BLaER1 (cell line): Measurements from ENCODE around the gene FAR2.

ENCODE experiments used
- H3K27ac ChIP-seq: shearing (Covaris generic); formaldehyde crosslinking; 2 replicates; pipeline ENCODE4 v1.8.1; 2022
- H3K27me3 ChIP-seq: shearing (Covaris generic); formaldehyde crosslinking; 2 replicates; pipeline ENCODE4 v1.8.1; 2022
- H3K36me3 ChIP-seq: shearing (Covaris generic); formaldehyde crosslinking; 2 replicates; pipeline ENCODE4 v1.8.1; 2022
- H3K4me1 ChIP-seq: shearing (Covaris generic); formaldehyde crosslinking; 2 replicates; pipeline ENCODE4 v1.8.1; 2022
- H3K4me2 ChIP-seq: shearing (Covaris generic); formaldehyde crosslinking; 2 replicates; pipeline ENCODE4 v1.8.1; 2022
- H3K4me3 ChIP-seq: shearing (Covaris generic); formaldehyde crosslinking; 2 replicates; pipeline ENCODE4 v1.8.1; 2022
- H3K9ac ChIP-seq: shearing (Covaris generic); formaldehyde crosslinking; 2 replicates; pipeline ENCODE4 v1.8.1; 2022
- H3K9me3 ChIP-seq: shearing (Covaris generic); formaldehyde crosslinking; 2 replicates; pipeline ENCODE4 v1.8.1; 2022
- H4K20me1 ChIP-seq: shearing (Covaris generic); formaldehyde crosslinking; 2 replicates; pipeline ENCODE4 v1.8.1; 2022
- Cebpa-rat ChIP-seq: shearing (Covaris generic); IDR thresholded peaks from 2 replicates; pipeline ENCODE4 v1.8.1; 2022

FAR2 gene

GRCh38 chr12:29228474-29229157, 79.5 kb downstream of the FAR2 start:
- Histone ChIP-seq H3K9me3 (no peaks in the 10 kb centered on the region), H4K20me1 (no peaks in the 10 kb centered on the region), H3K4me3 (no peak overlapping the region), H3K27me3 (no peaks in the 10 kb centered on the region), H3K27ac (no peak overlapping the region), H3K36me3 (0 out of 2 replicates have a peak, but pooled peaks cover 8% of the 10 kb centered on the region), H3K4me1 (peaks cover 5% of the 10 kb centered on the region), H3K9ac (no peak overlapping the region), H3K4me2 (no peak overlapping the region)
- TF ChIP-seq Cebpa-rat = no peak

GRCh38 chr12:29229158-29229505, 80.1 kb downstream of the FAR2 start:
- Histone ChIP-seq H3K4me1 (peaks cover 5% of the 10 kb centered on the region), H3K9me3 (no peaks in the 10 kb centered on the region), H3K9ac (no peak overlapping the region), H3K4me3 (no peak overlapping the region), H3K4me2 (no peak overlapping the region), H4K20me1 (no peaks in the 10 kb centered on the region), H3K36me3 (0 out of 2 replicates have a peak, but pooled peaks cover 8% of the 10 kb centered on the region), H3K27ac (no peak overlapping the region), H3K27me3 (no peaks in the 10 kb centered on the region)
- no peak for TF ChIP-seq Cebpa-rat

DNA sequence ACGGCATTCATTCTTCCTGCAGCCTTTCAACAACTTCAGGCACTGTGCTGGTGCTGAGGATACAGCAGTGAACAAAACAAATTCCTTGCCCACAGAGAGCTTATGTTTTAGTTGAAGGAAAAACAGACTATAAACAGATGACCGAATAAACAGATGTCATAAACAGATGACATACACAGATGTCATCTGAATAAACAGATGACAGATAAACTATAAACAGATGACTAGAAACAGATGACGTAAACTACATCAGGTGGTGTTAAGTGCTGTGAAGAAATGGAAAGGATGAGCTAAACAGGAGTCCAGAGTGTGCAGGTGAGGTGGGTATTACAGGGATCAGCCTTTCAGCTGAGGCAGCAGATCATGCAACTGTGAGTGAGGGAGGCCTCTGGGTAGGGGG, 80.9 kb downstream of the FAR2 start:
- Histone ChIP-seq H3K36me3 (0 out of 2 replicates have a peak, but pooled peaks cover 8% of the 10 kb centered on the region), H3K4me3 (no peak overlapping the region), H3K4me2 (no peak overlapping the region), H3K9ac (no peak overlapping the region), H3K4me1 (peaks cover 5% of the 10 kb centered on the region), H4K20me1 (no peaks in the 10 kb centered on the region), H3K9me3 (no peaks in the 10 kb centered on the region), H3K27ac (no peak overlapping the region), H3K27me3 (no peaks in the 10 kb centered on the region)
- no peak for TF ChIP-seq Cebpa-rat

- Histone ChIP-seq H4K20me1 (no peaks in the 10 kb centered on the region), H3K9me3 (no peaks in the 10 kb centered on the region), H3K4me2 (no peak overlapping the region), H3K4me1 (no peaks in the 10 kb centered on the region), H3K9ac (no peak overlapping the region), H3K4me3 (no peak overlapping the region), H3K27me3 (no peaks in the 10 kb centered on the region), H3K27ac (no peak overlapping the region), H3K36me3 (0 out of 2 replicates have a peak, but pooled peaks cover 8% of the 10 kb centered on the region)
- TF ChIP-seq Cebpa-rat = no peak
These were observed 81.9 kb downstream of the FAR2 start for GRCh38 chr12:29230800-29231560.

- H3K9me3 ChIP-seq = no peaks in the 10 kb centered on the region
- H4K20me1 ChIP-seq = no peaks in the 10 kb centered on the region
- H3K27me3 ChIP-seq = no peaks in the 10 kb centered on the region
- H3K4me3 ChIP-seq = no peak overlapping the region
- H3K4me2 ChIP-seq = no peak overlapping the region
- no peaks in the 10 kb centered on the region for H3K4me1 ChIP-seq
- H3K27ac ChIP-seq = no peak overlapping the region
- no peak overlapping the region for H3K9ac ChIP-seq
- H3K36me3 ChIP-seq = 0 out of 2 replicates have a peak, but pooled peaks cover 8% of the 10 kb centered on the region
- no peak for TF ChIP-seq Cebpa-rat
These were observed 83.0 kb downstream of the FAR2 start for GRCh38 chr12:29232086-29232485.

GRCh38 chr12:29234552-29234951, 85.5 kb downstream of the FAR2 start:
- Histone ChIP-seq H3K27me3 (no peaks in the 10 kb centered on the region), H3K4me3 (no peak overlapping the region), H3K4me2 (no peak overlapping the region), H3K4me1 (no peaks in the 10 kb centered on the region), H3K9me3 (no peaks in the 10 kb centered on the region), H3K36me3 (0 out of 2 replicates have a peak, but pooled peaks cover 8% of the 10 kb centered on the region), H3K9ac (no peak overlapping the region), H4K20me1 (no peaks in the 10 kb centered on the region), H3K27ac (no peak overlapping the region)
- TF ChIP-seq Cebpa-rat = no peak

GRCh38 chr12:29234965-29235626, 86.0 kb downstream of the FAR2 start:
- H3K4me3 ChIP-seq = no peak overlapping the region
- 0 out of 2 replicates have a peak, but pooled peaks cover 3% of the 10 kb centered on the region for H3K36me3 ChIP-seq
- no peaks in the 10 kb centered on the region for H4K20me1 ChIP-seq
- H3K9me3 ChIP-seq = no peaks in the 10 kb centered on the region
- H3K9ac ChIP-seq = no peak overlapping the region
- no peak overlapping the region for H3K4me2 ChIP-seq
- no peak overlapping the region for H3K27ac ChIP-seq
- no peaks in the 10 kb centered on the region for H3K27me3 ChIP-seq
- no peaks in the 10 kb centered on the region for H3K4me1 ChIP-seq
- TF ChIP-seq Cebpa-rat = no peak

DNA sequence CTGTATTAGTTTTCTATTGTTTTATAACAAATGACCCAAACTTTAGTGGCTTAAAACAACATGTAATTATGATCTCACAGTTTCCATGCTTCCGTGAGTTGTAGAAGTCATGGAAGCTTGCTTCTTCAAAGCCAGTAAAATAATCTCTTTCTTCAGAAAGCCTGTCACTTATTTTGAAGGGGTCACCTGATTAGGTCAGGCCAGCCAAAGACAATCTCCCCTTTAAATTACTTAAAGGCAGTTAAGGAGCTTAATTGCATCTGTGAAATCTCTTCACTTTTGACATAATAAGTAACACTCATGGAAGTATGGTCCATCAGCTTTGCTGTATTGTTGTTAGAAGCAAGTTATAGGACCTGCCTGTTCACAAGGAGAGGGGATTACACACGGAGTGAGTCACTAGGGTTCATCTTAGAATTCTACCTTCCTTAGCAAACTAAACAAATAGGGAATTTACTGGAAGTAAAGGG, 89.8 kb downstream of the FAR2 start:
- Histone ChIP-seq H3K9ac (no peak overlapping the region), H4K20me1 (no peaks in the 10 kb centered on the region), H3K4me3 (no peak overlapping the region), H3K4me1 (no peaks in the 10 kb centered on the region), H3K36me3 (no peaks in the 10 kb centered on the region), H3K27me3 (no peaks in the 10 kb centered on the region), H3K27ac (no peak overlapping the region), H3K4me2 (no peak overlapping the region), H3K9me3 (no peaks in the 10 kb centered on the region)
- TF ChIP-seq Cebpa-rat = no peak

GRCh38 chr12:29239336-29239735, 90.3 kb downstream of the FAR2 start:
- Histone ChIP-seq H3K27ac (no peak overlapping the region), H3K4me2 (no peak overlapping the region), H3K27me3 (no peaks in the 10 kb centered on the region), H4K20me1 (no peaks in the 10 kb centered on the region), H3K36me3 (no peaks in the 10 kb centered on the region), H3K9ac (no peak overlapping the region), H3K9me3 (no peaks in the 10 kb centered on the region), H3K4me1 (no peaks in the 10 kb centered on the region), H3K4me3 (no peak overlapping the region)
- no peak for TF ChIP-seq Cebpa-rat

DNA sequence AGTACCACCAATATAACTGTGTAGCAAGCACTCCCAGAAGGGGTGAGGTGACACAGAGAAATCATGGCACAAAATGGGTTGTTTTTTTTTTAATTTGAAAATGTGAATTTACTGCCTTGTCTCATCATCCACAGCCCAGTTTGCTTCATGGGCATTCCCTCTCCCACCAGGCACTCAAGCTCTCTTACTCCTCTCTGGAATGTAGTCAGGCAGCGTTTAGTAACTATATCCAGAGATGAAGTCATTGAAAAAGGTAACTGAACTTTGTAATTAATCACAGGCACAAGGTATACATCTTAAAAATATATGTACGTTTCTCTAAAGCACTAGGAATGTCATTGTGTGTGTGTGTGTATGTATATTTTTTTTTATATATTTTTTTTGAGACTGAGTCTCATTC, 91.4 kb downstream of the FAR2 start:
- H3K4me3 ChIP-seq = no peak overlapping the region
- no peaks in the 10 kb centered on the region for H3K27me3 ChIP-seq
- no peak for TF ChIP-seq Cebpa-rat
- no peaks in the 10 kb centered on the region for H3K36me3 ChIP-seq
- no peaks in the 10 kb centered on the region for H3K9me3 ChIP-seq
- H3K27ac ChIP-seq = no peak overlapping the region
- H3K4me2 ChIP-seq = no peak overlapping the region
- no peaks in the 10 kb centered on the region for H3K4me1 ChIP-seq
- H4K20me1 ChIP-seq = no peaks in the 10 kb centered on the region
- H3K9ac ChIP-seq = no peak overlapping the region
